ENCODE results near the gene BANP.
A peak's percentile ranks its signal among the peaks of the same experiment; 100 is the strongest.
"Not testable (repeated sequence)": the region's sequence is repeated elsewhere in the genome, so short reads cannot be mapped to it uniquely, and the experiment has no call there.

Gene BANP

DNA sequence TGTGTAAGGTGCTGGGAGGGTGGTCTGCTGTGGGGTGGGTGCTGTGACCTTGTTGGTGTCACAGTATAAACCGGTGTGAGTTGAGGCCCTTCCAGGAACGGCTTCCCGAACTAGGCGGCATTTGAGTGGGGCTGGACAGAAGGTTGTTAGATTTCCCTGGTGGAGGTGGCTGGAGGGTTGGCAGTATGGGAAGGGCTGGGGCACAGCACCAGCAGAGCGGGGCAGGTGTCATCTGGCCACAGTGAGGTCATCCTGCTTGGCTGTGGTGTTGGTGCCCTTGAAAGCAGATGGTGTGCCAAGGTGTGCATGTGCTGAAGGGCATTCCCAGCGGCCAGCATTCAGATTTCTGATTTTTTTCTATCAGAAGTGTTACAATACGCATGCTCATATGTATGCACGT, 28.1 kb downstream of the BANP start:
- no peak overlapping the region for H3K27ac ChIP-seq
- no peak for TF ChIP-seq CTCF (IDR thresholded peaks at IDR 0.05; ENCODE audit: low read depth, low read length, missing control alignments)
- DNase-seq: no peak
- in situ Hi-C loops (cut with HindIII; ENCODE audit: low pct_ligation_motif_present, low sequenced_read_pairs): no loop called here
- H3K36me3 ChIP-seq (replicated peaks): peaks cover 8% of the 10 kb centered on the region
- H3K27me3 ChIP-seq (replicated peaks): no peaks in the 10 kb centered on the region
- no peak overlapping the region for H3K4me3 ChIP-seq (ENCODE audit: low read depth, low read length)

GRCh38 chr16:87979911-87980630, 28.8 kb downstream of the BANP start:
- DNase-seq; H3K27ac ChIP-seq; in situ Hi-C loops (cut with HindIII; ENCODE audit: low pct_ligation_motif_present, low sequenced_read_pairs); H3K4me3 ChIP-seq (ENCODE audit: low read depth, low read length); H3K27me3 ChIP-seq (replicated peaks): not testable (repeated sequence)
- peaks cover 12% of the 10 kb centered on the region for H3K36me3 ChIP-seq (replicated peaks)

- H3K27ac ChIP-seq; H3K4me3 ChIP-seq (ENCODE audit: low read depth, low read length); in situ Hi-C loops (cut with HindIII; ENCODE audit: low pct_ligation_motif_present, low sequenced_read_pairs); H3K27me3 ChIP-seq (replicated peaks); DNase-seq: not testable (repeated sequence)
- H3K36me3 ChIP-seq (replicated peaks): peaks cover 12% of the 10 kb centered on the region
Observed at GRCh38 chr16:87981376-87981775, 30.1 kb downstream of the BANP start.

- DNase-seq: no peak
- peaks cover 12% of the 10 kb centered on the region for H3K36me3 ChIP-seq (replicated peaks)
- H3K27me3 ChIP-seq (replicated peaks): no peaks in the 10 kb centered on the region
- no peak for TF ChIP-seq CTCF (IDR thresholded peaks at IDR 0.05; ENCODE audit: low read depth, low read length, missing control alignments)
- no peak overlapping the region for H3K4me3 ChIP-seq (ENCODE audit: low read depth, low read length)
- in situ Hi-C loops (cut with HindIII; ENCODE audit: low pct_ligation_motif_present, low sequenced_read_pairs): no loop called here
- no peak overlapping the region for H3K27ac ChIP-seq
Observed at GRCh38 chr16:87982581-87983041, 31.4 kb downstream of the BANP start.

GRCh38 chr16:87983072-87983736, 32.0 kb downstream of the BANP start:
- peaks cover 12% of the 10 kb centered on the region for H3K36me3 ChIP-seq (replicated peaks)

GRCh38 chr16:87983737-87984097, 32.5 kb downstream of the BANP start:
- H3K4me3 ChIP-seq (ENCODE audit: low read depth, low read length); DNase-seq; H3K27ac ChIP-seq; in situ Hi-C loops (cut with HindIII; ENCODE audit: low pct_ligation_motif_present, low sequenced_read_pairs); H3K27me3 ChIP-seq (replicated peaks): not testable (repeated sequence)
- peaks cover 12% of the 10 kb centered on the region for H3K36me3 ChIP-seq (replicated peaks)

More at GRCh38 chr16:87983072-87983736, 32.0 kb downstream of the BANP start:
- H3K27me3 ChIP-seq (replicated peaks); in situ Hi-C loops (cut with HindIII; ENCODE audit: low pct_ligation_motif_present, low sequenced_read_pairs); H3K4me3 ChIP-seq (ENCODE audit: low read depth, low read length); DNase-seq; H3K27ac ChIP-seq: not testable (repeated sequence)
- peak; percentile 63 for TF ChIP-seq CTCF (IDR thresholded peaks at IDR 0.05; ENCODE audit: low read depth, low read length, missing control alignments)

GRCh38 chr16:87984180-87984579, 32.9 kb downstream of the BANP start:
- H3K27me3 ChIP-seq (replicated peaks); H3K27ac ChIP-seq; DNase-seq; H3K4me3 ChIP-seq (ENCODE audit: low read depth, low read length); in situ Hi-C loops (cut with HindIII; ENCODE audit: low pct_ligation_motif_present, low sequenced_read_pairs): not testable (repeated sequence)
- H3K36me3 ChIP-seq (replicated peaks): peaks cover 12% of the 10 kb centered on the region
